B cell (primary cell): ENCODE results near the gene KRI1. TPM values are rescaled to one million over a fixed set of nuclear protein-coding genes. Genes with fewer than 3 reads are reported as not detected.

Experiments
- ATAC-seq: fragments of 200-7000 bp; cut with Tn5 transposase; one replicate; pipeline ENCODE4 v1.10.0; 2021; ENCODE audit warnings: low read depth, mild to moderate bottlenecking, moderate number of reproducible peaks, moderate library complexity
- CTCF ChIA-PET: fragments of 350-600 bp; sonication (Branson Sonifier 250); formaldehyde crosslinking; loops from one replicate; lab custom pipeline; 2021; ENCODE audit warnings: antibody characterized with exemption, inconsistent platforms; lab: Charles Lee
- POLR2A ChIA-PET: fragments of 350-600 bp; sonication (Branson Sonifier 250); formaldehyde crosslinking; loops from one replicate; lab custom pipeline; 2021; ENCODE audit warnings: antibody characterized with exemption; lab: Charles Lee
- DNase-seq: peaks from one replicate; pipeline ENCODE4 v3.0.0; 2013
- H2AFZ ChIP-seq: 2 replicates; pipeline ENCODE4 v1.6.1; 2012; ENCODE audit warnings: mild to moderate bottlenecking, low read depth, low read length; ENCODE audit not compliant: insufficient read depth, poor library complexity, severe bottlenecking
- H3K27ac ChIP-seq, 2 donors: 1 replicate in 1 of 2; 2 replicates in 1 of 2; pipeline ENCODE4 v1.5.1; 2012 to 2013; ENCODE audit warnings: low read length in 2 of 2, mild to moderate bottlenecking in 2 of 2, moderate library complexity in 1 of 2
- H3K27me3 ChIP-seq, 4 experiments: fragments of 200-600 bp in 1 of 4; sonication (generic) in 1 of 4; replicated peaks in 1 of 4; 1 replicate in 2 of 4; 2 replicates in 2 of 4; pipeline versions ENCODE4 v1.6.1 to v1.7.0; 2013 to 2016; ENCODE audit warnings: low read length in 3 of 4, mild to moderate bottlenecking in 2 of 4, mixed read lengths in 1 of 4, moderate library complexity in 1 of 4; ENCODE audit not compliant: insufficient read depth in 4 of 4, control insufficient read depth in 3 of 4; ENCODE audit errors: control extremely low read depth in 1 of 4
- H3K36me3 ChIP-seq, 2 experiments: replicated peaks in 1 of 2; 1 replicate in 1 of 2; 2 replicates in 1 of 2; pipeline versions ENCODE4 v1.6.1 to v1.7.1; 2013; ENCODE audit warnings: low read length in 1 of 2; ENCODE audit not compliant: insufficient read depth in 2 of 2, control insufficient read depth in 1 of 2; ENCODE audit errors: control extremely low read depth in 1 of 2, extremely low read depth in 1 of 2
- H3K4me1 ChIP-seq, 2 donors: fragments of 200-600 bp in 1 of 2; sonication (generic) in 1 of 2; 1 replicate in 1 of 2; 2 replicates in 1 of 2; pipeline versions ENCODE4 v1.5.1 to v1.6.1; 2013 to 2017; ENCODE audit warnings: low read length in 2 of 2; ENCODE audit not compliant: control insufficient read depth in 2 of 2, insufficient read depth in 2 of 2
- H3K4me2 ChIP-seq: replicated peaks from 2 replicates; pipeline ENCODE3; 2012; ENCODE audit warnings: mild to moderate bottlenecking, low read depth, low read length; ENCODE audit not compliant: poor library complexity, severe bottlenecking
- H3K4me3 ChIP-seq, 5 experiments: fragments of 200-600 bp in 1 of 5; sonication (generic) in 1 of 5; 1 replicate in 3 of 5; 2 replicates in 2 of 5; pipeline versions ENCODE4 v1.5.1 to v1.7.0; 2011 to 2016; ENCODE audit warnings: low read length in 4 of 5, mild to moderate bottlenecking in 4 of 5, low read depth in 2 of 5, control low read depth in 1 of 5, moderate library complexity in 1 of 5; ENCODE audit not compliant: insufficient read depth in 1 of 5; ENCODE audit errors: control extremely low read depth in 1 of 5, extremely low read depth in 1 of 5
- H3K79me2 ChIP-seq: fragments of 200-600 bp; sonication (generic); one replicate; pipeline ENCODE4 v1.6.0; 2016; ENCODE audit warnings: low read length; ENCODE audit not compliant: control insufficient read depth, insufficient read depth
- H3K9ac ChIP-seq: fragments of 200-600 bp; sonication (generic); 2 replicates; pipeline ENCODE4 v1.6.1; 2017; ENCODE audit warnings: mild to moderate bottlenecking, low read length, moderate library complexity
- H3K9me3 ChIP-seq, 3 donors: one replicate each; pipeline versions ENCODE4 v1.6.1 to v1.7.1; 2013; ENCODE audit warnings: low read length in 2 of 3; ENCODE audit not compliant: control insufficient read depth in 2 of 3, insufficient read depth in 1 of 3; ENCODE audit errors: control extremely low read depth in 1 of 3
- H4K20me1 ChIP-seq: 2 replicates; pipeline ENCODE4 v1.6.0; 2012; ENCODE audit warnings: mild to moderate bottlenecking, low read length; ENCODE audit not compliant: insufficient read depth, control insufficient read depth, poor library complexity, severe bottlenecking
- H3K27ac Mint-ChIP-seq: one replicate; pipeline ENCODE4 v1.8.0; 2021; ENCODE audit warnings: mixed read lengths
- H3K27me3 Mint-ChIP-seq: one replicate; pipeline ENCODE4 v1.8.0; 2021; ENCODE audit warnings: mixed read lengths
- H3K4me1 Mint-ChIP-seq: one replicate; pipeline ENCODE4 v1.8.0; 2021; ENCODE audit warnings: mixed read lengths
- H3K4me3 Mint-ChIP-seq: one replicate; pipeline ENCODE4 v1.8.0; 2021; ENCODE audit warnings: mixed read lengths
- H3K9me3 Mint-ChIP-seq: one replicate; pipeline ENCODE4 v1.8.0; 2022; ENCODE audit warnings: mixed read lengths; ENCODE audit not compliant: insufficient read depth
- CTCF ChIP-seq: fragments of 200-600 bp; IDR thresholded peaks from one replicate; pipeline ENCODE4 v1.8.0; 2022; ENCODE audit warnings: antibody characterized with exemption, mild to moderate bottlenecking
- EZH2 ChIP-seq: IDR thresholded peaks from 2 replicates; pipeline ENCODE4 v1.6.1; 2012; ENCODE audit warnings: borderline replicate concordance, low read depth, mild to moderate bottlenecking, moderate library complexity, low read length; ENCODE audit not compliant: insufficient read depth, poor library complexity, severe bottlenecking
- WGBS: methylation state at CpG from one replicate; pipeline ENCODE4 v1.1.5; 2013; ENCODE audit warnings: missing lambda C conversion rate; ENCODE audit not compliant: insufficient coverage; 5-methylcytosine and 5-hydroxymethylcytosine counted together
- intact Hi-C: fragments of 100-400 bp; cut with micrococcal nuclease; formaldehyde crosslinking; loops from one replicate; pipeline ENCODE4 v1.10.0; 2022
- polyA plus RNA-seq: library from polyadenylated mRNA; depleted of rRNA; stranded (reverse); fragments of >200 nt; gene quantifications from 2 replicates; pipeline ENCODE4 v1.2.3, GENCODE V29; 2012
- total RNA-seq, 2 donors: library from RNA; stranded (reverse); fragments of 120-200 nt in 1 of 2; gene quantifications; 1 replicate in 1 of 2; 2 replicates in 1 of 2; pipeline versions ENCODE4 v1.2.3 to v1.2.4, GENCODE V29; 2013 to 2022

Gene KRI1
- total and polyA plus RNA-seq, 2 donors (not counting 1 experiment from before 2014, with no cell fraction given), result 46.7 to 62.8 TPM

GRCh38 chr19:10549733-10550132, 16.1 kb downstream of the KRI1 start:
- CTCF ChIA-PET, result no interaction called here
- H3K4me2 ChIP-seq, result no peak overlapping the region
- H3K79me2 ChIP-seq, result peaks cover 39% of the 10 kb centered on the region
- Mint-ChIP-seq H3K27me3 (no peaks in the 10 kb centered on the region), H3K4me1 (peaks cover 29% of the 10 kb centered on the region), H3K9me3 (no peaks in the 10 kb centered on the region), H3K4me3 (no peak overlapping the region), H3K27ac (no peak overlapping the region)
- DNase-seq (no peak), ATAC-seq (no peak)
- POLR2A ChIA-PET, result no interaction called here
- no peaks in the 10 kb centered on the region for H3K27me3 ChIP-seq
- H3K9ac ChIP-seq, result no peak overlapping the region
- H2AFZ ChIP-seq, result no peak overlapping the region
- intact Hi-C loops, result no loop called here
- H3K4me1 ChIP-seq, result peaks cover 28 to 36% of the 10 kb centered on the region in 2 donors
- WGBS, result 100% methylated on average over 2 of the region's 7 CpGs
- H3K36me3 ChIP-seq, result peaks cover 5 to 58% of the 10 kb centered on the region in 2 experiments
- H4K20me1 ChIP-seq, result peaks cover 15% of the 10 kb centered on the region
- H3K27ac ChIP-seq, result no peak overlapping the region
- no peak overlapping the region for H3K4me3 ChIP-seq
- H3K9me3 ChIP-seq, result peaks cover 0 to 5% (median 0%) of the 10 kb centered on the region in 3 donors
- TF ChIP-seq EZH2, result no peak
- no peak for TF ChIP-seq CTCF

DNA sequence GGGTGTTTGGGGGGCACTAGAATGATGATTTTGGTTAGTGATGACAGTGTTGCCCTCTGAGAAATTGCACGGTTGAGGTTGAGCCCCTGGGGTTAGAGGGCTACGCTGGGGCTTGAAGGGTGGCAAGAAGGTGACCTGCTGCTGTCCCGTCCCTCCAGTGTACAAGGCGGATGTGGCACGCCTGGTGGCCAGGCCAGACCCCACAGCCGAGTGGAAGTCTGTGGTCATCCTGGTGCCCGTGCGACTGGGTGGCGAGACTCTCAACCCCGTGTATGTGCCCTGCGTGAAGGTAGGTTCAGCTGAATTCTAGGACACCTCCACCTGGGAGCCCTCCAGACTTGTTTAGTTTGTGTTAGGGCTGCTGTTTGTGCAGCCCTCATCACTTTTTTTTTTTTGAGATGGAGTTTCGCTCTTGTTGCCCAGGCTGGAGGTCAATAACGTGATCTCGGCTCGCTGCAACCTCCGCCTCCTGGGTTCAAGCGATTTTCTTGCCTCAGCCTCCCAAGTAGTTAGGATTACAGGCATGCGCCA, 17.0 kb downstream of the KRI1 start:
- ATAC-seq (no peak), DNase-seq (no peak)
- peaks cover 0 to 5% (median 0%) of the 10 kb centered on the region in 3 donors for H3K9me3 ChIP-seq
- Mint-ChIP-seq H3K4me3 (no peak overlapping the region), H3K4me1 (peaks cover 25% of the 10 kb centered on the region), H3K9me3 (no peaks in the 10 kb centered on the region), H3K27ac (no peak overlapping the region), H3K27me3 (no peaks in the 10 kb centered on the region)
- H3K79me2 ChIP-seq, result peaks cover 48% of the 10 kb centered on the region
- no peak overlapping the region for H2AFZ ChIP-seq
- H3K4me2 ChIP-seq, result no peak overlapping the region
- H3K4me1 ChIP-seq, result peaks cover 24 to 32% of the 10 kb centered on the region in 2 donors
- ChIA-PET POLR2A (interaction anchor here (0.6 kb wide), 1 partner anchor 63 kb away, joined by 3 read pairs; no protein-coding TSS in a partner anchor), CTCF (interaction anchor here (1.2 kb wide), 1 partner anchor 24 kb away, joined by 3 read pairs; no protein-coding TSS in a partner anchor)
- no peak overlapping the region for H3K4me3 ChIP-seq
- H3K9ac ChIP-seq, result no peak overlapping the region
- WGBS, result 96% methylated on average over 15 of the region's 18 CpGs
- TF ChIP-seq CTCF (no peak), EZH2 (no peak)
- H3K27me3 ChIP-seq, result no peaks in the 10 kb centered on the region
- intact Hi-C loops, result no loop called here
- peaks cover 21% of the 10 kb centered on the region for H4K20me1 ChIP-seq
- peaks cover 5 to 49% of the 10 kb centered on the region in 2 experiments for H3K36me3 ChIP-seq
- H3K27ac ChIP-seq, result no peak overlapping the region
